CD4-positive, alpha-beta T cell treated with Interleukin-10 for 1 hour (primary cell): Measurements from ENCODE around the gene RGS6.

ENCODE experiments used
- DNase-seq: peaks from one replicate; pipeline ENCODE4 v3.0.0-alpha.2; 2020

Gene RGS6

DNA sequence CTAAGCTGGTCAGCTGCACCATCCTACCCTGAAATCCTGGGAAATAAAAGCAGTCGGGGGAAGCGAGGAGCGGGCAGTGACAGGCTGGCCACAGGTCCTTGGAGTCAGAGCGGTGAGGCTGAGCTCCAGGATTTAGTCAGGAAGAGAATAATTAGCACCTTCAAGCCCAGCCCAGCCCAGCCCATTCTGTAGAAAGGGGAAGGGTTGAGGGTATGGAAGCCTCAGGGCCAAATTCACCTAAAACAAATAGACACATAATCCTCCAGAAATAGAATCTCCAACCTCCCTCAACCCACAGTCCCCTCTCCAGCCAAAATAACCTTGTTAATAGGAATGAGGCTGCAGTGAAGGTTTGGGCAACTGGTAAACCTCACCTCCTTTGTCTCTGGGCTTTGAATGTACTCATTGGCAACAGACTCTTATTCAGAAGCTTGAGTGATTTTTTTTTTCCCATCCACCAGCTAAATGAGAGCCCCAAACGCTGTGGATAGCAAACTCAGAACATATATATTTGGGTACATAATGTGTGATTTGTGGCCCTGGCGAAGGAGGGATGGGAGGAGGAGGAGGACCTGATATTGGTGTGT is 627.5 kb downstream of the RGS6 start:
- DNase-seq: no peak

DNA sequence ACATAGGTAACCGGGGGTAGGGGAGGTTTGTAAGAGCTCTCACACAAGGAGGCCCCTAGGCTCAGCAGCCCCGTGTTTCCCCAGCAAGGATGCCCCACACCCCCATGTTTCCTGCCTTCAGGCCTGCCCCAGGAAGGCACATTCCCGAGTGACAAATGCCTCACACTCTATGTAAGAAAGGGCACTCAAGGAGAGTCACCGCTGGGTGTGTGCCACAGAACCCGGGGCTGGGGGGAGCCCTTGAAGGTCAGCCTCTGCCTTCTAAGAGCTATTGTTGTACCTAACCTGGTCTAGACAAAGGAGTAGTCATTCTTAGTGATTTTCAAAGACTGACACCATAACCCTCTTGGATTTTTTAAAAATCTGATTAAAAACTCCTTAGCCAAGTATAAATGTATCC is 628.1 kb downstream of the RGS6 start:
- DNase-seq: no peak

DNA sequence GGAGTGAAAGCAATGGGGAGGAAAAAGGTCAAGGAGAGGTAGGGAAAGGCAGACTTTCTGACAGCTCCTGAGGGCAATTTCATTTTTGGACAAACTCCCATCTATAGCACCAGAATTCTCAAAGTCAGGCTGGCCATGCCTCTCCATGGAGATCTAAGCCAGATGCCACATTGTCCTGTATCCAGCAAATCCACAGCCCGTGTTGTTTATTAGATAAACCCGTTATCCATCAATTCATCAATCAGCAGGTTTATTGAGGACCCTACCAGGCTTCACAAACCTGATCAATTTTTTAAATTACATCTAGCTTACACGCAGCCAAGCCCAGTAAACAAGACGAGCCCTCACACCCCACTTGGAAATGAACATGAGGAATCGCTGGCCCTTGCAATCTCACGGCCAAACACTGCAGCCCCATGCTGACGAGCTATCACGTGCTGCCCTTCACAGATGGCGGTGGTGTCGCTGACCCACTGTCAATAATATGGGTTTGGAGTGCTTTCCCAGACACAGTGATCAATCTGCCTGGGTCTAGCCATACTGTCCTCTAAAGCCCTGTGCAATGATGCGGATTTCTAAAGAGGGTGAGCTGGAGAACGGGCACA is 628.8 kb downstream of the RGS6 start:
- no peak for DNase-seq

DNA sequence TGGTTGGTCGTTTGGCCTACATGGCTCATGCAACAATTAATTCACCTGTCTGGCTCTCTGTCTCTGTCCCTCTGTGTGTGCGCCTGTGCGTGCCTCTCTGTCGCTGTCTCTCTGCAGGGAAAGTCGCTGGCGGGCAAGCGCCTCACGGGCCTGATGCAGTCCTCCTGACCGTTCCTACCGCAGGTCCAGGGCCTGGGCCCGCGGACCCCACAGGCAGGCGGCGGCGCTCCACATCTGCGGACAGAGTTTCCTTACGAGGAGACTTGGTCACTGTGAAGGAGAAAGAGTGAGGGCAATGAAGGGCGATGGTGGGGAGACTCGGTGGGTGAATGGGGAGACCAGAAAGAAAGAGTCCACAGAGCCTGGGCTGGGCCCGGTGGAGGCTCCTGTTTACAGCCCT is 630.1 kb downstream of the RGS6 start:
- DNase-seq: no peak

DNA sequence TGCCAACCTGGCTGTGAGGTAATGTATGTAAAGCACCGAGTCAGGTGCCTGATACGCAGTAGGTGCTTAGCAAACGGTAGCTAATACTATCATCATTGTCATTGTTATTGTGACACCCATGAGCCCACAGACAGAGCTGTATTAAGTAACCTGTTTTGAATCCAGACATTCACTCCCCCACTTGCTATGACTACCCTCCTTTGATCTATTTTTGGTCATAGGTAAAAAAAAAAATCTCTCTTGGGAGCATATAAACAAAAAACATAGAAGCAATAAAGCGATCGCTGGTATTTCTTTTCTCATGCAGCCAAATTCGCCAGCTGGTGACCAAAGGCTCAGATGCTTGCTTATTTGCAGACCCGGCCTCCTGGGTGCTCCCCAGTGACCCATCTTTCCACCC is 631.4 kb downstream of the RGS6 start:
- DNase-seq: no peak

DNA sequence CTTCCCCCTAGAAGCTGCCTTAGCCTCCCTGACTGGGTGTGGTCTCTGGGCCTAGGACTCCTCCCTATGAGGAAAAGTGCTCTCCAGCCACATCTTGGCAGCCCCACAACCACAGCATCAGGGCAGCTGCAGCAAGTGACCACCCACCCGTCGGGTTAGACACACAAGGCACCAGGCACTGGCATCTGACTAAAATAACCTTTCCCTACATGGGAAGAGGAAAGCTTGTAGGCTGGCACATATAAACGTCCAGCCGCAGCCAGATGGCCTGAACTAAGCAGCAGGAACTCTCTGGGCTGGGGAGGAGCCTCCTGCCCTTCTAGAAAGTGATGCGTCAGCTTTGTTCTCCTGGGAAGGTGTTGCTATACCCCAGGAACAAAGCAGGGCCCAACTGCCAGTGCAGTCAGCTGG is 632.9 kb downstream of the RGS6 start:
- DNase-seq: no peak

DNA sequence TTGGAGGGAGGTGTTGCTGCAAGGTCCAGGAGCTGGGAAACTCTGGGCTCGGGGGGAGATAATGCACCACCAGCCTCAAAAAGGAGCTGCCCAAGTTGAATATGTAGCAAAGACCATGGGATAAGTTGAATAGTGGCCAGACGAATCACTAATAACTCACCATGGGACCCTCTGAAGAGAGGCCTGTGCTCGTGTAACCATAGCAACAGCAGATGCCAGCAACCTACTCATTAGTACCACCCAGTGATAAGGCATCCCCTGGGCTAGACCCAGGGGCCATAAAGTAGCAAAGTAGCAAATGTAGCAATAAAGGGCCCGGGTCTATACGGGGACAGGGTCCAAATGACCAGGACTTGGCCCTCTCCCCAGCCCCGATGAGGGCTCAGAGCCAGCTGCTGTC is 633.7 kb downstream of the RGS6 start:
- no peak for DNase-seq

DNA sequence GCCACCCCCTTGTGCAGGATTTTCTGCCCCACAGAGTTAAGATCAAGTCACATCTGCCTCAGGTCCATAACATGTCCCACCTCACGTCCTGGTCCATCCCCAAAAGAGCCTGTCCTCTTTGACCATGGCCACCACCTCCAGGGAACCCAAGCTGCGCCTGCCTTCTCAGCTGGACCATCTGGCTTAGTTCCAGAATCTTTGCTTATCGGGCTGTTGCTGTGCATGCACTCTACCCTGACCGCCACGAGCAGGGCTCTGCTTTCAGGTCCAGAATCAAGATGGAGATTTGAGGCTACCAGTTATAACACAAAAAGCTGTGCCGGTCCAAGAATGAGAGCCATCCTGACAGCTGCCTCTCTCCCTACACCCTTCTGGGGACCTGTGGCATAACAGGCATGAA is 635.0 kb downstream of the RGS6 start:
- DNase-seq: no peak

DNA sequence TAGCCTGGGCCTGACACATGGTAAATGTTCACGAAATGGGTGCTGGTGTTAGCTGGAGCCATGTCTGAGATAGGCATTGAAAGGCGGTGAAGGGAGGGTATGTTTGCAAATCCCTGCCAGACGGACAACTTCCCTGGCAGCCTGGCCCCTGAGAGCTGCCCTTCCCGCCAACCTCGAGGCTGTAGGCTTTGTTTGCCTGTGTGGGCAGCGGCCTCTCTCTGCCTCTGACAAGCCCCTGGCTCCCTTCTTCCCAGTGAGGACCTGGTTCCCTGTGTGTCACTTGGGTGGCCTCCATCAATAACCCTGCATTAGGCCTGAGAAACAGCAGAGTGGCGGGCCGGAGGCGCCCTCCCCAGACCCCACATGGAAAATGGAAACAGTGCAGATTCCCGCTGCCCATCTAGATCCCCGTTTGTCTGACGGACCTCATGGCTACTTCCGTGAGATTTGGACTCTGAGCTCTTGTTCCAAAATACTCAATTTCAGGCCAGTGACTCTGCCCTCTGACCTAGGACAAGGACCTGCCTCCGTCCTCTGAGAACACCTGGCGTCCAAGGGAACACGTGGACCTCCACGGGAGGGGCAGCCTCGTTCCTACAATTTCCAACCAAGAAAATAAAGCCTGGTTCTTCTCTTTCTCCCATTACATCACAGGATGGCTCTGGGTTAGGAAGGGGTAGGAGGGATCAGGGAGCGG is 636.2 kb downstream of the RGS6 start:
- no peak for DNase-seq

DNA sequence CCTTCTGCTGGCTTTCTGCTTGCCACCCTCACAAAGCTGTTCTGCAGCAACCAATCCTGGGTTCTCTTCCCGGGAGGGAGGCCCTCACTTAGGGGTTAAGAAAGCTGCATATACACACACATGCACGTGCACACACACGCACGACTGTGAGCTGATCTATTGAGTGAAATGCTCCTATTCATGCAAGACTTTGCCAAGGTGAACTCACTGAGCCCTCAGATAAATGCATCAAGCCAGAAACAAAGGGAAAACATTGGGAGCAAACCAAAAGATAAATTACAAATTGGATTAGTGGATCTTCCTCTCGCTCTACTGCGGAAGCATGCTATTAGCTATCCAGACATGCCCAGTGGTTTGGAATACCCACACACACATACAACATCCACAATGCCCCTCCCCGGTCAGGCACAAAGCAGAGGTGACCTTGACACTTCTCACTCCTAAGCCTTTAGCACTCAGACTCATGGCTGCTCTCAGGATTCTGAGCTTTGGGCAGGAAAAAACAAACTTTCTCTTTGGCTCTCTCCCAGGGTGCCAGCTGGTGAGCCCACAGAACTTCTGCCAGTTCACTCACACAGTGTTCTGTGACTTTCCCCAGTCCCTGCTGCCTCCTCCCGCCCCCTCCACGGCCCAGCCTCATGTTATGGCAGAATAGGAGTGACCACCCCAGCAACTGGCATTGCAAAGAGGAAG is 641.6 kb downstream of the RGS6 start:
- DNase-seq: no peak

DNA sequence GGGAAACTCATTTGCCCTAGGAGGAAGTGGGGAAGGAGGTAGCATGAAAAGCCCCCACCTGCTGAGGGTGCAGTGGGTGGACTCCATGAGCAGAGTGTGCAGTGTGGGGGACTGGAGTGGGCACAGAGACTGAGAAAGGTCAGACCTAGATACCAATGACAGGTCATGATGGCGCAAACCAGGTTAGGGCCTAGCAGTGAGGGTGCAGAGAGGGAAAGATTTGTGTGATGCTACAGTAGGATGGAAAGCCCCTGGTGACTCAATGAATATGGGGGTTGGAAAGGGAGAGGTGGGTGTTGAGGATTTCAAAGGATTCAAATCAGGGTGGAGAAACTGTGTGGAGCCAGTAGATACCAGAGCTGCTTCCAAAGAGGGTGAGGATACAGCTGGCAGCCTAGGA is 642.5 kb downstream of the RGS6 start:
- no peak for DNase-seq

DNA sequence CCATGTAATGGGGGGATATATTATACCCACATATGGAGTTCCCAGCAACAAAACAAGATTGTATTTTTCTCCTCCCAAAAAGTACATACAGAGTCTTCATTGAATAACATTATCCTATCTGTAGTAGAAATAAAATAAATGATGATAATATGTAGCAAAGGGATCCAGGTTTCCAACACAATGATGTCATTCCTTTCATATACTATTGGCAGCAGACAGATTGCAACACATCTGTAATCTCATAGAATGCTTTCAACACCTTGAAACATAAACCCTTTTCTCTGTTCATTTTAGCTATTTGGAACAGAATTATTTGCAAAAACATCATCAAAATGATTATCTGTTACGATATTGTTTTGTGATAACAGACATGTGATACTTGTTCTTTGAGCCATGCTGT is 644.0 kb downstream of the RGS6 start:
- no peak for DNase-seq

DNA sequence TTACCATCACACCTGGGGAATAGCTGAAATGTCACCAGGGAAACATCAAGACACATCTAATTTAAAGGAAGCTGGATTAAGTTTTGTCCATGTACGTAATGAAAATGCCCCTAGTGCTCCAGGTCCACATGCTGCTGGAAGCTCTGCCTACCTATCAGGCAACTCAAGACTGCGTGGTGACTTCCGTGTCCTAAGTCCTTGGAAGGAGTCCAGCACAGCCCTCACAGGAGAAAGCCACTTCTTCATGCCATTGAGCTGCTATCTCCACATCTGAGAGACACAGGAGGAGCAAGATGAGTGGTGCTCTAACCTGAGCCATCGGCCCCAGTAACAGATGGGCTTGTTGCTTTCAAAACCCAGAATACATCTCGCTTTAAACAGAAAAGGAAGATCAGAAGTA is 645.3 kb downstream of the RGS6 start:
- DNase-seq: no peak

DNA sequence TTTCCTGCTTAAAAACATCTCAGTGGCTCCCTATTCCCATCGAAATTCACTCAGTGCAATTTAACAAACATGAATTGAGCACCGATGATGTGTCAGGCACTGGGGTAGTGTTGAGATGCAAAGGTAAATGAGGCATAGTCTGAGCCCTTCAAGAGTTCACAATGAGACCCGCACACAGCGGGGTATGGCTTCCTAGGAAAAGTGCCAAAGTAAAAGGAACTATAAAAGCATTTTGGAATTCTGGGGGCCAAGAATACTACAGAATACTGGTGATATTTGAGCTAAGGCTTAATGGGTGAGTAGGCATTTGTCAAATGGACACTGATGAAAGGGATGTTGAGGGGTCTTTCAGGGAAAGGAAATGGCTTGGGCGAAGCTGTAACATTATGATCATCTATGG is 646.3 kb downstream of the RGS6 start:
- no peak for DNase-seq

DNA sequence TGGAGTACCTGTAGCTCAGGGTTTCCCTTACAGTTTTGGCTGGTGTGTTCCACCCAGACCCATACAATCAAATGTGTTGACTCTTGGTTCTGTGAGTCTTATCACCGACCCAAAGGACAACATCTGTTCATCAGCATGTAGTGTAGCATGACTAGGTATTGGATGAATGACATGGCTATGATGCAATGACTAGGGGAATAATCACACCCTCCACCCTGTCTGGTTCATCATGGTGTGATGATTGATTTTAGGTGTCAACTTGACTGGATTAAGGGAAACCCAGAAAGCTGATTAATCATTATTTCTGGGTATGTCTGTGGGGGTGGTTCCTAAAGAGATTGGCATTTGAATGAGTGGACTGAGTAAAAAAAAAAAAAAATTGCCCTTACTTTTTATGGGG is 650.4 kb downstream of the RGS6 start:
- DNase-seq: no peak

DNA sequence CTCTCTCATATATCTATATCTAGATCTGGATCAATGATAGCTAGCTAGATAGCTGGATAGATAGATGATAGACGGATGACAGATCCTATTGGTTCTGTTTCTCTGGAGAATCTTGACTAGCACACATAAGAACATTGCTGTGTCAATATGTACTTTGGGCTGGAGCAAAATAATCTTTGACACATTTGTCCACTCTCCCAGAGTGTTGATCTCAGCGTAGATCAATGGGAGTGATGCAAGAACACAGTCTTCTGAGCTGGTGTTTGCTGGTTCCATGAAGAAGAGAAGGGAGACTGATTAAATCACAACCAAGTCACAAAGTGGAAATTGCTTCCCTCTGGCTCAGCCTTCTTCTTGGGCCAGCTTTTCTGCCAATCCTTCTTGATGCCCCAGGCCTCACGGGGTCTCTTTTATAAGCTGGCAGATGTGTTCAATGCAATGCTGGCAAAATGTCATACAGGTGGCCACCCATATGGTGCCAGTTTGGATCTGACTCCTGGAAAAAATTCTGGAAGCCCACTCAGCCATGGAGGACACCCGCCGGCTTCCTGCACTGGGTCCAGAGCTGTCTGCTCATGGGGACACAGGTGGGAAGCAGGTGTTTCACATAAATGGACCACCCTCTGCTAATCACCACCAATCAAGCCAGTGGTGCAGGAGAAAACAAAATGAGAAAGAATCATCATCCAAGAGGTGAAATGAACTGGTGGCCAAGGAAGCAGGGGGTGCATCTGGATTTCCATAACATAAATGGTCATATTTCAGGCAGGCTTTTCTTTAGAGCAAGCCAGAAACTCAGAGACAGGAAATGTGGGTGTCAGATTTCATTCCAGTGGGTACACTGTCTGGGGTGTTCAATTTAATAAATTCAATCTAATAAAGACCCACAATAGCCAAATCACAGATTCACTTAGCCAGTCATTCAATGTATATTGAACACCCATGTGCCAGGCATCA is 651.4 kb downstream of the RGS6 start:
- no peak for DNase-seq

DNA sequence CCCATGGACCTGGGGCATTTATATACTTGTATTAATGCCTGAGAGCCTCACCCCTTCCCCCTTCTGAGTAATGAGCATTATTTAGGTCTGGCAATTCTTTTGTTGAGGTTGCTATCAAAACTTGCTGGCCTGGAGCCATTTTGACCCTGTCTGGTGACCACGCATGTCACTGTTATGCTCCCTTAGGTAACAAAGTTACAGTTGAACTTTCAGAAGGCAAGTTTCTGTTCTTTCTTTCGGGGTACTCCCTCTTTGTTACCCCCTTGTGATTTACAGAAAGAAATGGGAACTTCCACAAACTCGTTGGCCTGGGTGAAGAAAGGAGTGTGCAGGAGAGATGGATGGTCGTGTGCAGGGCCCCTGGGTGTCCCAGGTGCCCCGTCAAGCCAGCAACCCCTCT is 656.3 kb downstream of the RGS6 start:
- DNase-seq: no peak

DNA sequence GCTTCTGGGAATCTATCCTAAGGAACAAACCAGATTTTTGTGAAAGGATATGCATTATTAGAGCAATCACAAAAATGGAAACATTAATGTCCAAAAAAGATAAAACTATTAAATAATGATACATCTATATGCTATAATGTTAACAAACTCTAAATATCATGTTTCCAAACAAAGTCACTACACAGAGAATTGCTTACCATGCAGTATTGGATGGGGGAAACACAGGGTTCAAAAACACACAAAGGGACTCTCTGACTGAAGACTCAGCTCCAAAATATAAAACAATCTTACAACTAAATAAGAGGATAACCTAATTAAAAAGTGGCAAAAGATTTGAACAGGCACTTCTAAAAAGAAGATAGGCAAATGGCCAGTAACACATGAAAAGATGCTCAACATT is 657.4 kb downstream of the RGS6 start:
- DNase-seq: no peak

DNA sequence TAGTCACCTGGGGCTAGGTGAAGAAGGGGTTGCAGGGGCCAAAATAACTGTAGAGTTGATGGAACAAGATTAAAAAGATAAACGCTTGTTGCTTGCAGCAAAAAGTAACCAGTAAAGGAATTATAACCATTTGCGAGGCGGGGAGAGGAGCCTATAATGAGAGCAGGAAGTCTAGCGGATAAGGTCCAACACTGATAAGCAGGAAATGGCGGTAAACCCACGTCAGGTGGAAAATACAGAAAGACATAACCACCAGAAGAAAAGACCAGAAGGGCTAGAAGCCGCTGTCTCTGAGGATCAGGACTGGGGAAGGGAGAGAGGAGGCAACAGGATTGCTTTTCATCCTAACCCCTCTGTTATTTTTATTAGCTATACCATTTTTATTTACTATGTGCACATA is 658.3 kb downstream of the RGS6 start:
- peak; percentile 44 for DNase-seq

DNA sequence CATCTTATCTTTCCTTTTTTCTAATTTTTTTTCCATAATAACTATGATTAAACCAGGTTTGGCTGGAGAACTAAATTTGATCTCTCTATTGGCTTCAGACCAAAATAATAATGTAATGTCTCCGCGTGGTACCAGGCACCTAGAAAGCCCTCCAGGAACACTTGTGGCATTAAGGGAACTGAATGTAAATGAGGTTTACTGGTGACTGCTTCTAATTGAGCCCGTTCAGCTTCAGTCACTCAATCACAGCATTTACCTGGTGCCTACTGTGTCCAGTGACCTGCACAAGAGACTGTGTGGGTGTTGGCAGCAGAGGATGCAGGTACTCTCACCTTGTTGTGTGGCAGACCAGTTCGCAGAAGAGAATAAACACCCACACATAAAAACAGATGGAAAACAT is 659.2 kb downstream of the RGS6 start:
- DNase-seq: no peak

DNA sequence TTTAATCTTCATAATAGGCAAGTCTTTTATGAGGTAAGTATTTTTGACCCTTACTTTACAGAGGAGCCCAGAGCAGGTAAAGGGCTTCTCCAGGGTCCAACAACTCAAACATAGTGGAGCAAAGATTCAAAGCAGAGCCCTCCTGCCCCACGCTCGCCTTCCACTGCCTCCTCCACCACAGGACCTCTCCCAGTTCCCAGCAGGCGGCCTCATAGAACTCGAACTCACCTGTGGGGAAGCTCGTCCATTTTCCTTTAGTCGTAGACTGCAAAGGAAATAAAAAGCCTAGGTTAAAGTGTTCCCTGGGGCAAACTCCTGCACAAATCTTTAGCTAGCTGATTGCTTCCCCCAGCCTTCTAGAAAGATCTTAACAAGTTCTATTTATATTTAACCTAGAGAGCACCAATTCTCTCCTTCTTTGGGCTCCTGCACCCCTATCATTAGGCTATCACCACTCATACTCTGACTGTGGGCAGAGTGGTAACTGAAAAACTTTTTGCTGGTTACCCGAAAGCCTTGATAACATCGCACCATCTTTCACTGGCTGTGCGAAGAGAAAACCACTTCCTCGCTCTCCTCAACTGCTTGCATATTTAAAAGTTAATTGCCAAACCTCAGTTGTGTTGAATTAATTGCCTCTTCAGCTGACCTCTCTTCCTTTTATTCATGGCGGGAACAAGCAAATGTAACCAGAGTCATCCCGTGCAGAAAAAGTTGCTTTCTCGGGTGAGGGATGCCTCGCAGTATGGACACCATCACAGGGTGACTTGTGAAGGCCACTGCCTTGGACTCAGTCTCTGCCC is 662.1 kb downstream of the RGS6 start:
- DNase-seq: peak; percentile 62
